SK-N-SH treated with all-trans-retinoic acid at 6 μM for 48 hours (cell line): ENCODE results near the gene ENTR1.

Source experiments
- ATAC-seq: fragments of 200-7000 bp; cut with Tn5 transposase; 3 replicates; pipeline ENCODE4 v1.9.1; 2020; ENCODE audit warnings: mild to moderate bottlenecking, moderate library complexity
- ARNTL ChIP-seq: fragments of 450-650 bp; formaldehyde crosslinking; IDR thresholded peaks from 2 replicates; pipeline ENCODE4 v1.5.0; 2020; ENCODE audit warnings: low read depth, mild to moderate bottlenecking, moderate library complexity, borderline replicate concordance
- BACH2 ChIP-seq: fragments of 250-450 bp; sonication (Bioruptor Pico); IDR thresholded peaks from 2 replicates; pipeline ENCODE4 v1.9.0; 2021; ENCODE audit warnings: mild to moderate bottlenecking, borderline replicate concordance
- CREB5 ChIP-seq: fragments of 250-450 bp; sonication (Bioruptor Pico); IDR thresholded peaks from 2 replicates; pipeline ENCODE4 v1.5.1; 2020; ENCODE audit warnings: low read depth, mild to moderate bottlenecking, moderate library complexity
- CSDC2 ChIP-seq: fragments of 250-450 bp; sonication (Bioruptor Pico); IDR thresholded peaks from 2 replicates; pipeline ENCODE4 v1.5.0; 2020; ENCODE audit warnings: mild to moderate bottlenecking, moderate library complexity
- CSRNP3 ChIP-seq: fragments of 250-450 bp; sonication (Bioruptor Pico); IDR thresholded peaks from 2 replicates; pipeline ENCODE4 v1.5.1; 2021; ENCODE audit warnings: mild to moderate bottlenecking, moderate library complexity
- ESRRG ChIP-seq: fragments of 250-450 bp; sonication (Bioruptor Pico); IDR thresholded peaks from 2 replicates; pipeline ENCODE4 v1.6.1; 2021; ENCODE audit warnings: mild to moderate bottlenecking
- GLIS3 ChIP-seq: fragments of 250-450 bp; sonication (Bioruptor Pico); IDR thresholded peaks from 2 replicates; pipeline ENCODE4 v1.5.0; 2020; ENCODE audit warnings: mild to moderate bottlenecking, moderate library complexity
- ISL1 ChIP-seq: fragments of 250-450 bp; sonication (Bioruptor Pico); IDR thresholded peaks from 2 replicates; pipeline ENCODE4 v2.1.2; 2022; ENCODE audit warnings: mild to moderate bottlenecking, moderate library complexity
- OSR1 ChIP-seq: fragments of 250-450 bp; sonication (Bioruptor Pico); IDR thresholded peaks from 2 replicates; pipeline ENCODE4 v1.8.0; 2022; ENCODE audit warnings: moderate library complexity, mild to moderate bottlenecking, inconsistent platforms
- PATZ1 ChIP-seq: fragments of 250-450 bp; sonication (Bioruptor Pico); IDR thresholded peaks from 2 replicates; pipeline ENCODE4 v1.8.0; 2020; ENCODE audit warnings: mild to moderate bottlenecking, moderate library complexity, borderline replicate concordance
- PPARA ChIP-seq: fragments of 250-450 bp; sonication (Bioruptor Pico); IDR thresholded peaks from 2 replicates; pipeline ENCODE4 v1.5.0; 2020; ENCODE audit warnings: mild to moderate bottlenecking, borderline replicate concordance
- RARB ChIP-seq: fragments of 250-450 bp; sonication (Bioruptor Pico); IDR thresholded peaks from 2 replicates; pipeline ENCODE4 v1.8.0; 2021; ENCODE audit warnings: mild to moderate bottlenecking, moderate library complexity
- SNAI2 ChIP-seq: fragments of 250-450 bp; sonication (Bioruptor Pico); IDR thresholded peaks from 2 replicates; pipeline ENCODE4 v1.5.0; 2020; ENCODE audit warnings: mild to moderate bottlenecking, moderate library complexity
- TCF4 ChIP-seq: fragments of 250-450 bp; sonication (Bioruptor Pico); IDR thresholded peaks from 2 replicates; pipeline ENCODE4 v1.8.0; 2021; ENCODE audit warnings: mild to moderate bottlenecking, moderate library complexity, borderline replicate concordance
- TOX ChIP-seq: fragments of 250-450 bp; sonication (Bioruptor Pico); IDR thresholded peaks from 2 replicates; pipeline ENCODE4 v1.8.0; 2021; ENCODE audit warnings: mild to moderate bottlenecking, moderate library complexity, borderline replicate concordance
- ZC3H10 ChIP-seq: fragments of 250-450 bp; sonication (Bioruptor Pico); IDR thresholded peaks from 2 replicates; pipeline ENCODE4 v1.5.1; 2021; ENCODE audit warnings: mild to moderate bottlenecking, moderate library complexity
- ZFP30 ChIP-seq: fragments of 450-650 bp; formaldehyde crosslinking; IDR thresholded peaks from 2 replicates; pipeline ENCODE4 v1.5.0; 2022; ENCODE audit warnings: mild to moderate bottlenecking, moderate library complexity
- ZNF565 ChIP-seq: fragments of 450-650 bp; formaldehyde crosslinking; conservative IDR thresholded peaks from 2 replicates; pipeline ENCODE4 v1.5.0; 2020; ENCODE audit warnings: low read depth, mild to moderate bottlenecking, moderate library complexity
- ZNF70 ChIP-seq: fragments of 450-650 bp; formaldehyde crosslinking; IDR thresholded peaks from 2 replicates; pipeline ENCODE4 v1.5.0; 2020; ENCODE audit warnings: mild to moderate bottlenecking, moderate library complexity
- ZNF8 ChIP-seq: fragments of 450-650 bp; formaldehyde crosslinking; IDR thresholded peaks from 2 replicates; pipeline ENCODE4 v1.5.0; 2020; ENCODE audit warnings: mild to moderate bottlenecking, moderate library complexity
- TF ChIP-seq, protein P1 (sequence below): fragments of 250-450 bp; sonication (Bioruptor Pico); IDR thresholded peaks from 2 replicates; pipeline ENCODE4 v1.5.0; 2020; ENCODE audit warnings: mild to moderate bottlenecking, moderate library complexity

ENTR1 gene

DNA sequence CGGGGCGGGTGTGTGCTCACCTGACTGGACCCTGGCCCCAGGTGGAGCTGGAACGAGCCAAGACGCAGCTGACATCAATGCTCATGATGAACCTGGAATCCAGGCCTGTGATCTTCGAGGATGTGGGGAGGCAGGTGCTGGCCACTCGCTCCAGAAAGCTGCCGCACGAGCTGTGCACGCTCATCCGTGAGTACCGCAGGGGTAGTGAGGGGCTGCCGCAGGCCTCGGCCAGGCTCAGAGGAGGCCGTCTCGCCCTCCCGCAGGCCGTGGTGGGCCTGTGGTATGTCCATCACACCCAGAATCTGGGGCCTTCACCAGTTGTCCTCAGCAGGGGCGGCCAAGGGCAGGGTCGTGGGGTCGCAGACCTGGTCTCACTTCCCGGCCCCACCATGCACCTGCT, 11.4 kb upstream of the ENTR1 start:
- TF ChIP-seq ZNF565 (no peak), SNAI2 (CRISPR knock-in tag) (no peak), ESRRG (no peak), ARNTL (CRISPR knock-in tag) (no peak), TOX (CRISPR knock-in tag) (no peak), CSRNP3 (CRISPR knock-in tag) (no peak), PATZ1 (CRISPR knock-in tag) (no peak), GLIS3 (no peak), CSDC2 (CRISPR knock-in tag) (no peak), ZFP30 (CRISPR knock-in tag) (no peak), BACH2 (CRISPR knock-in tag) (no peak)
- TF ChIP-seq, all 23 proteins: peak for 0

GRCh38 chr9:136419092-136419420, 8.6 kb upstream of the ENTR1 start:
- ATAC-seq: no peak
- TF ChIP-seq CSRNP3 (CRISPR knock-in tag): no peak
- TF ChIP-seq, all 23 proteins: peak for 0

More for the DNA sequence above, 11.4 kb upstream of the ENTR1 start:
- ATAC-seq: no peak

DNA sequence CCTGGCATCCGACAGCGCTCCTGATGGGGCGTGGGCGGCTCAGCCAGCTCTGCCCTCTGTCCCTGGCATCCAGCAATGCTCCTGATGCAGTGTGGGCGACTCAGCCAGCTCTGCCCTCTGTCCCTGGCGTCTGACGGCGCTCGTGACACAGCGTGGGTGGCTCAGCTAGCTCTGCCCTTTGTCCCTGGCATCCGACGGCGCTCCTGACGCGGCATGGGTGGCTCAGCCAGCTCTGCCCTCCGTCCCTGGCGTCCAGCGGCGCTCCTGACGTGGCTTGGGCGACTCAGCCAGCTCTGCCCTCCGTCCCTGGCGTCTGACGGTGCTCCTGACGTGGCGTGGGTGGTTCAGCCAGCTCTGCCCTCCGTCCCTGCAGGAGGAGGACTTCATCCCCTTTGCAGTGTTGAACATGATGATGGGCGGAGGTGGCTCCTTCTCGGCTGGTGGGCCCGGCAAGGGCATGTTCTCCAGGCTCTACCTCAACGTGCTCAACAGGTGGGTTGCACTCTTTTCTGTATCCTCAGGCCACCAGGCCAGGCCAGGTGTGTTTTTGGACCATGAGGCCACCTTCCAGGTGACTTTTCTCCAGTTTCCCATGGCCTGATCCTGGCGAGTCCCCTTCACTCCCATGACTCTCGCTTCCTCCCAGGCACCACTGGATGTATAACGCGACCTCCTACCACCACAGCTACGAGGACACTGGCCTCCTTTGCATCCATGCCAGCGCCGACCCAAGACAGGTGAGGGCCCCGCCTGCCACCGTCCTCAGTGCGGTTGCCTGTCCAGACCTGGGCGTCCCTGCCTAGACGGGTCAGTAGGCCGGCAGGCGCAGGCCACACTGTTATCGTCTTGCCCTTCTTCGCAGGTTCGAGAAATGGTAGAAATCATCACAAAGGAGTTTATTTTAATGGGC, 8.0 kb upstream of the ENTR1 start:
- TF ChIP-seq TCF4 (CRISPR knock-in tag): no peak
- no peak for TF ChIP-seq SNAI2 (CRISPR knock-in tag)
- no peak for TF ChIP-seq BACH2 (CRISPR knock-in tag)
- no peak for TF ChIP-seq ZC3H10 (CRISPR knock-in tag)
- TF ChIP-seq RARB (CRISPR knock-in tag): no peak
- TF ChIP-seq CREB5 (CRISPR knock-in tag): no peak
- no peak for TF ChIP-seq ZNF8 (CRISPR knock-in tag)
- TF ChIP-seq ESRRG: no peak
- TF ChIP-seq GLIS3: no peak
- no peak for TF ChIP-seq PPARA (CRISPR knock-in tag)
- no peak for TF ChIP-seq TOX (CRISPR knock-in tag)
- ATAC-seq: no peak

GRCh38 chr9:136416914-136417313, 6.5 kb upstream of the ENTR1 start:
- ATAC-seq: no peak
- TF ChIP-seq ZC3H10 (CRISPR knock-in tag) (no peak), PPARA (CRISPR knock-in tag) (no peak), PATZ1 (CRISPR knock-in tag) (no peak), ZNF565 (no peak), ZNF8 (CRISPR knock-in tag) (no peak), CREB5 (CRISPR knock-in tag) (no peak), BACH2 (CRISPR knock-in tag) (no peak), ISL1 (CRISPR knock-in tag) (no peak), ZFP30 (CRISPR knock-in tag) (no peak), TCF4 (CRISPR knock-in tag) (no peak), ZNF70 (no peak), OSR1 (no peak), RARB (CRISPR knock-in tag) (no peak)
- TF ChIP-seq, protein P1, sequence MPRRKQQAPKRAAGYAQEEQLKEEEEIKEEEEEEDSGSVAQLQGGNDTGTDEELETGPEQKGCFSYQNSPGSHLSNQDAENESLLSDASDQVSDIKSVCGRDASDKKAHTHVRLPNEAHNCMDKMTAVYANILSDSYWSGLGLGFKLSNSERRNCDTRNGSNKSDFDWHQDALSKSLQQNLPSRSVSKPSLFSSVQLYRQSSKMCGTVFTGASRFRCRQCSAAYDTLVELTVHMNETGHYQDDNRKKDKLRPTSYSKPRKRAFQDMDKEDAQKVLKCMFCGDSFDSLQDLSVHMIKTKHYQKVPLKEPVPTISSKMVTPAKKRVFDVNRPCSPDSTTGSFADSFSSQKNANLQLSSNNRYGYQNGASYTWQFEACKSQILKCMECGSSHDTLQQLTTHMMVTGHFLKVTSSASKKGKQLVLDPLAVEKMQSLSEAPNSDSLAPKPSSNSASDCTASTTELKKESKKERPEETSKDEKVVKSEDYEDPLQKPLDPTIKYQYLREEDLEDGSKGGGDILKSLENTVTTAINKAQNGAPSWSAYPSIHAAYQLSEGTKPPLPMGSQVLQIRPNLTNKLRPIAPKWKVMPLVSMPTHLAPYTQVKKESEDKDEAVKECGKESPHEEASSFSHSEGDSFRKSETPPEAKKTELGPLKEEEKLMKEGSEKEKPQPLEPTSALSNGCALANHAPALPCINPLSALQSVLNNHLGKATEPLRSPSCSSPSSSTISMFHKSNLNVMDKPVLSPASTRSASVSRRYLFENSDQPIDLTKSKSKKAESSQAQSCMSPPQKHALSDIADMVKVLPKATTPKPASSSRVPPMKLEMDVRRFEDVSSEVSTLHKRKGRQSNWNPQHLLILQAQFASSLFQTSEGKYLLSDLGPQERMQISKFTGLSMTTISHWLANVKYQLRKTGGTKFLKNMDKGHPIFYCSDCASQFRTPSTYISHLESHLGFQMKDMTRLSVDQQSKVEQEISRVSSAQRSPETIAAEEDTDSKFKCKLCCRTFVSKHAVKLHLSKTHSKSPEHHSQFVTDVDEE (CRISPR knock-in tag): no peak
